22Rv1 (cell line): Measurements from ENCODE around the gene TNFRSF17.

ENCODE experiments used
- H3K27ac ChIP-seq: fragments of 450-650 bp; 2 replicates; pipeline ENCODE4 v1.5.1; 2017
- CTCF ChIP-seq: fragments of 450-650 bp; IDR thresholded peaks from 2 replicates; pipeline ENCODE4 v1.5.1; 2017; ENCODE audit warnings: mild to moderate bottlenecking
- ZFX ChIP-seq: fragments of 450-650 bp; IDR thresholded peaks from 2 replicates; pipeline ENCODE4 v1.6.1; 2017; ENCODE audit warnings: antibody characterized with exemption, borderline replicate concordance

Gene TNFRSF17

GRCh38 chr16:11996433-11997330 lies 31.7 kb downstream of the TNFRSF17 start:
- no peak for TF ChIP-seq ZFX
- no peak for TF ChIP-seq CTCF
- H3K27ac ChIP-seq, result no peak overlapping the region

- no peak overlapping the region for H3K27ac ChIP-seq
- no peak for TF ChIP-seq CTCF
- TF ChIP-seq ZFX, result no peak
These were observed 35.0 kb downstream of the TNFRSF17 start for GRCh38 chr16:12000032-12000431.

- no peak overlapping the region for H3K27ac ChIP-seq
- TF ChIP-seq CTCF, result no peak
- no peak for TF ChIP-seq ZFX
These were observed 37.5 kb downstream of the TNFRSF17 start for GRCh38 chr16:12002447-12003006.

- TF ChIP-seq ZFX, result no peak
- TF ChIP-seq CTCF, result no peak
- H3K27ac ChIP-seq, result no peak overlapping the region
These were observed 41.6 kb downstream of the TNFRSF17 start for GRCh38 chr16:12006637-12007036.

DNA sequence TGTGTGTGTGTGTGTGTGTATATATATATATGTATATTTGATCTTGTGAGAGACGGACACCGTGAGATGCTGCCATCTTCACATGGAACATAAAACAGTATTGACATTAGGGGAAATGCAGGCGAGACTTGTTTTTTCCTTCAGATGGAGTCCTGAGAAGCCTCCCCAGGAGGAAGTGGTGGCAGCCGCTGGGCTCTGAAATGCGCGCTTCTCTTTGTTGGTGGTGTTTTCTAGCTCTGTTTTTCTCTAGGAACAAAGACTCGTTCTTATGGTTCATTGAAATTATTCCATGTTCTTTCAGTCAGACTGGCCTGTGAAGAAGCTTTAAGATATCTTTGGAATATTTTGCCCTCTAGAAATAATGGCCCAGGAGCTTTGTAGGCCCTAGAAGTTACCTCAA lies 44.5 kb downstream of the TNFRSF17 start:
- no peak overlapping the region for H3K27ac ChIP-seq
- TF ChIP-seq CTCF (no peak), ZFX (no peak)

DNA sequence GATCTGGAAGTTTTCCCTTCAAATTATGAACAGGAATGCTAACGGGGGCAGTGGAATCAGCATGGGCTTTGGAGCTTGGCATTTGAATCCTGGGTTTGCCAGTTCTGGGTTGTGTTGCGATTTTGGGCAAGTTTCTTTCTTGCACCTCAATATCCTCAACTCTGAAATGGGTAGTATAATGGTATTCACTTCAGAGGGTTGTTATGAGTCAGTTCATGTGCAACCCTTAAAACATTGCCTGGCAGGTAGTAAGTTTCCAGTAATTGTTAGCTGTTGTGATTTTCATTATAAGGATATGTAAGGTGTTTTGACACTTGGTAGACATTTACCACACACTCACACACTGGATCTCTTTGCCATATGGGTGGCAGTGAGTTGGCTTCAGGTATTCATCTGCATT lies 44.9 kb downstream of the TNFRSF17 start:
- H3K27ac ChIP-seq, result no peak overlapping the region
- no peak for TF ChIP-seq CTCF
- no peak for TF ChIP-seq ZFX
